Right lobe of liver (tissue), 4 donors: ENCODE results near the gene RASSF5.

Source experiments
- POLR2A ChIP-seq: fragments of 450-650 bp; IDR thresholded peaks from one replicate; pipeline ENCODE4 v1.6.1; 2017; ENCODE audit warnings: antibody characterized with exemption, mild to moderate bottlenecking
- TF ChIP-seq, protein P1 (sequence below), 4 donors: fragments of 200-600 bp in 3 of 4; fragments of 450-650 bp in 1 of 4; IDR thresholded peaks; one replicate each; pipeline versions ENCODE4 v1.5.1 to v1.8.0; 2016 to 2022; ENCODE audit warnings: antibody characterized with exemption in 4 of 4, mild to moderate bottlenecking in 2 of 4
- donor health status: DM: no; HTN: no; CAD: no.
- donor health status: DM: no; HTN: no; CAD: no.
- donor health status: DM: no; HTN: yes; CAD: no.

DNA sequence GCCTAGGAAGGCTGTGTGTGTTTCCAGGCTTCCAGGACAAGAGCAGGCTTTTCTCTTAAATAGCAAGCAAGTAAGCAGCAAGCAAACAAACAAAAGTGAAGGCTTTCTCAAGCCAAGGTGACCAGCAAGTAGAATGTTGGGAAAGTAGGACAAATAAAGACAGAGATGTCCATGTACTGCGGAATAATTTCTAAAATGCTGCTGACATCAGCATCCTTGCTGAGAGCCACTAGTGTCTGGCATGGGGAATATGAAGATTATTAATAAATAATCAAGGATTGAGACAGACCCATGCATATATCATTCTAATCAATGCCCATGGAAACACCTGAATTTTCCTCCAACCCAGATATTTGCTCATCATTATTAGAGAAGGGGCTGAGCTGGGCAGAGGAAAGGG lies 121.6 kb downstream of the RASSF5 start:
- TF ChIP-seq, protein P1, sequence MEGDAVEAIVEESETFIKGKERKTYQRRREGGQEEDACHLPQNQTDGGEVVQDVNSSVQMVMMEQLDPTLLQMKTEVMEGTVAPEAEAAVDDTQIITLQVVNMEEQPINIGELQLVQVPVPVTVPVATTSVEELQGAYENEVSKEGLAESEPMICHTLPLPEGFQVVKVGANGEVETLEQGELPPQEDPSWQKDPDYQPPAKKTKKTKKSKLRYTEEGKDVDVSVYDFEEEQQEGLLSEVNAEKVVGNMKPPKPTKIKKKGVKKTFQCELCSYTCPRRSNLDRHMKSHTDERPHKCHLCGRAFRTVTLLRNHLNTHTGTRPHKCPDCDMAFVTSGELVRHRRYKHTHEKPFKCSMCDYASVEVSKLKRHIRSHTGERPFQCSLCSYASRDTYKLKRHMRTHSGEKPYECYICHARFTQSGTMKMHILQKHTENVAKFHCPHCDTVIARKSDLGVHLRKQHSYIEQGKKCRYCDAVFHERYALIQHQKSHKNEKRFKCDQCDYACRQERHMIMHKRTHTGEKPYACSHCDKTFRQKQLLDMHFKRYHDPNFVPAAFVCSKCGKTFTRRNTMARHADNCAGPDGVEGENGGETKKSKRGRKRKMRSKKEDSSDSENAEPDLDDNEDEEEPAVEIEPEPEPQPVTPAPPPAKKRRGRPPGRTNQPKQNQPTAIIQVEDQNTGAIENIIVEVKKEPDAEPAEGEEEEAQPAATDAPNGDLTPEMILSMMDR (IDR thresholded peaks at IDR 0.05): no peak
- TF ChIP-seq POLR2A: no peak
